ENCODE results near the gene SPACA5. TPM values are rescaled to one million over a fixed set of nuclear protein-coding genes. Genes with fewer than 3 reads are reported as not detected.
"Not testable (repeated sequence)": the region's sequence is repeated elsewhere in the genome, so short reads cannot be mapped to it uniquely, and the experiment has no call there.

The SPACA5 gene
- total RNA-seq, 2 experiments from 2014 or later: not detected

DNA sequence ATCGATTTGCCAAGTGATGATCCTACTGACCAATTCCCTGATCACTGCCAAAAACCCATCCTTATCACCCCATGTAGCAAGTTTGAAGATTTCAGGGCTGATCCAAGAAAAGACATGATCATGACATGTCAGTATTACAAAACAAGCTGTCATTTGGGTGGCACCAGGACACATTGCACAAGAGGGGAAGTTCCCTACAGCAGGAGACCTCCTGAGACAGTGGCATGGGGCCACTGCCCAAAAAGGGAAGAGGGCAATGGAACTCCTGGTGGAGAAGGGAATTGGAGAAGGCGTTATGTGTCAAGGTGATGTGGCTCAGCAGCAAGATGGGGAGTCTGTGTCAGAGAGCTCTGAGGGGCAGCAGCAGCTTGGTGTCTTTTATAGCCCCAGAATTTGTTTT lies 46.4 kb upstream of the SPACA5 start:
- CTCF ChIA-PET (ENCODE audit: unreplicated experiment): no interaction called here
- Histone ChIP-seq H3K9me2 (ENCODE audit: insufficient read depth, low read length) (no peaks in the 10 kb centered on the region), H3K4me3 (ENCODE audit: low read depth, low read length, poor library complexity, severe bottlenecking) (peak overlapping the region; percentile 27), H3K36me3 (ENCODE audit: insufficient read depth, low read length) (no peaks in the 10 kb centered on the region), H4K20me1 (ENCODE audit: insufficient read depth, low read length) (no peaks in the 10 kb centered on the region), H3K9me3 (ENCODE audit: low read length) (no peaks in the 10 kb centered on the region), H3K27ac (ENCODE audit: low read depth, low read length, poor library complexity, severe bottlenecking) (no peak overlapping the region), H3K79me2 (ENCODE audit: insufficient read depth, low read depth, low read length) (no peaks in the 10 kb centered on the region), H2AFZ (ENCODE audit: low read length) (peak overlapping the region; percentile 25; the same call in 1 of the 2 replicates), H3K4me1 (ENCODE audit: insufficient read depth, low read length, poor library complexity, severe bottlenecking) (peaks cover 21% of the 10 kb centered on the region), H3K4me2 (ENCODE audit: low read length) (peak overlapping the region; percentile 41)
- no TSS peak for BruUV-seq (replicated peaks)
- TF ChIP-seq, protein P1, sequence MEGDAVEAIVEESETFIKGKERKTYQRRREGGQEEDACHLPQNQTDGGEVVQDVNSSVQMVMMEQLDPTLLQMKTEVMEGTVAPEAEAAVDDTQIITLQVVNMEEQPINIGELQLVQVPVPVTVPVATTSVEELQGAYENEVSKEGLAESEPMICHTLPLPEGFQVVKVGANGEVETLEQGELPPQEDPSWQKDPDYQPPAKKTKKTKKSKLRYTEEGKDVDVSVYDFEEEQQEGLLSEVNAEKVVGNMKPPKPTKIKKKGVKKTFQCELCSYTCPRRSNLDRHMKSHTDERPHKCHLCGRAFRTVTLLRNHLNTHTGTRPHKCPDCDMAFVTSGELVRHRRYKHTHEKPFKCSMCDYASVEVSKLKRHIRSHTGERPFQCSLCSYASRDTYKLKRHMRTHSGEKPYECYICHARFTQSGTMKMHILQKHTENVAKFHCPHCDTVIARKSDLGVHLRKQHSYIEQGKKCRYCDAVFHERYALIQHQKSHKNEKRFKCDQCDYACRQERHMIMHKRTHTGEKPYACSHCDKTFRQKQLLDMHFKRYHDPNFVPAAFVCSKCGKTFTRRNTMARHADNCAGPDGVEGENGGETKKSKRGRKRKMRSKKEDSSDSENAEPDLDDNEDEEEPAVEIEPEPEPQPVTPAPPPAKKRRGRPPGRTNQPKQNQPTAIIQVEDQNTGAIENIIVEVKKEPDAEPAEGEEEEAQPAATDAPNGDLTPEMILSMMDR (conservative IDR thresholded peaks at IDR 0.05; ENCODE audit: low read length): no peak
- TF ChIP-seq EZH2phosphoT487 (IDR thresholded peaks at IDR 0.05; ENCODE audit: borderline replicate concordance, low read depth, low read length): no peak
- intact Hi-C loops (cut with micrococcal nuclease; ENCODE audit: unreplicated experiment): no loop called here
- POLR2A ChIA-PET: no interaction called here
- DNase-seq (ENCODE audit: low spot score): no peak

- H4K20me1 ChIP-seq (ENCODE audit: insufficient read depth, low read length); H3K36me3 ChIP-seq (ENCODE audit: insufficient read depth, low read length); H3K79me2 ChIP-seq (ENCODE audit: insufficient read depth, low read depth, low read length); H3K4me2 ChIP-seq (ENCODE audit: low read length); DNase-seq (ENCODE audit: low spot score); H3K9me3 ChIP-seq (ENCODE audit: low read length); CTCF ChIA-PET (ENCODE audit: unreplicated experiment); intact Hi-C loops (cut with micrococcal nuclease; ENCODE audit: unreplicated experiment); BruUV-seq (replicated peaks); H2AFZ ChIP-seq (ENCODE audit: low read length); H3K27ac ChIP-seq (ENCODE audit: low read depth, low read length, poor library complexity, severe bottlenecking); H3K4me3 ChIP-seq (ENCODE audit: low read depth, low read length, poor library complexity, severe bottlenecking); H3K9me2 ChIP-seq (ENCODE audit: insufficient read depth, low read length); POLR2A ChIA-PET: not testable (repeated sequence)
- H3K4me1 ChIP-seq (ENCODE audit: insufficient read depth, low read length, poor library complexity, severe bottlenecking): peaks cover 21% of the 10 kb centered on the region
Observed at GRCh38 chrX:47961830-47962229, 45.0 kb upstream of the SPACA5 start.

DNA sequence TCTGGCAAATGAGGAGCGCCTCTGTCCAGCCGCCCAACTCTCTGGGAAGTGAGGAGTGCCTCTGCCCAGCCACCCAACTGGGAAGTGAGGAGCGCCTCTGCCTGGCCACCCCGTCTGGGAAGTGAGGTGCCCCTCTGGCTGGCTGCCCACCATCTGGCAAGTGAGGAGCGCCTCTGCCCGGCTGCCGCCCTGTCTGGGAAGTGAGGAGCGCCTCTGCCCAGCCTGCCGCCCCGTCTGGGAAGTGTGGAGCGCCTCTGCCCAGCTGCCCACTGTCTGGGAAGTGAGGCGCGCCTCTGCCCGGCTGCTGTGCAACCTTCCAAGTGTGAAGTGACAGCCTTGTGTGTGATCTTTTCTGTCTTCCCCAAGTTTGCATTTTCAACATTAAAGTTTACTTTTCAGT lies 41.3 kb upstream of the SPACA5 start:
- H4K20me1 ChIP-seq (ENCODE audit: insufficient read depth, low read length); H3K4me3 ChIP-seq (ENCODE audit: low read depth, low read length, poor library complexity, severe bottlenecking); H3K79me2 ChIP-seq (ENCODE audit: insufficient read depth, low read depth, low read length); intact Hi-C loops (cut with micrococcal nuclease; ENCODE audit: unreplicated experiment); H2AFZ ChIP-seq (ENCODE audit: low read length); H3K27ac ChIP-seq (ENCODE audit: low read depth, low read length, poor library complexity, severe bottlenecking); H3K36me3 ChIP-seq (ENCODE audit: insufficient read depth, low read length); H3K9me3 ChIP-seq (ENCODE audit: low read length); CTCF ChIA-PET (ENCODE audit: unreplicated experiment); DNase-seq (ENCODE audit: low spot score); H3K4me2 ChIP-seq (ENCODE audit: low read length); H3K9me2 ChIP-seq (ENCODE audit: insufficient read depth, low read length); BruUV-seq (replicated peaks): not testable (repeated sequence)
- H3K4me1 ChIP-seq (ENCODE audit: insufficient read depth, low read length, poor library complexity, severe bottlenecking): peaks cover 10% of the 10 kb centered on the region
- POLR2A ChIA-PET: interaction anchor here (0.6 kb wide), 1 partner anchor 24 kb away, joined by 4 read pairs; no protein-coding TSS in a partner anchor

- intact Hi-C loops (cut with micrococcal nuclease; ENCODE audit: unreplicated experiment): no loop called here
- Histone ChIP-seq H3K9me2 (ENCODE audit: insufficient read depth, low read length) (no peaks in the 10 kb centered on the region), H2AFZ (ENCODE audit: low read length) (no peak overlapping the region), H3K9me3 (ENCODE audit: low read length) (peaks cover 18% of the 10 kb centered on the region; the same call in 1 of the 2 replicates), H3K4me1 (ENCODE audit: insufficient read depth, low read length, poor library complexity, severe bottlenecking) (no peaks in the 10 kb centered on the region), H3K4me2 (ENCODE audit: low read length) (no peak overlapping the region), H3K4me3 (ENCODE audit: low read depth, low read length, poor library complexity, severe bottlenecking) (no peak overlapping the region), H3K79me2 (ENCODE audit: insufficient read depth, low read depth, low read length) (no peaks in the 10 kb centered on the region), H4K20me1 (ENCODE audit: insufficient read depth, low read length) (no peaks in the 10 kb centered on the region), H3K36me3 (ENCODE audit: insufficient read depth, low read length) (peaks cover 48% of the 10 kb centered on the region), H3K27ac (ENCODE audit: low read depth, low read length, poor library complexity, severe bottlenecking) (no peak overlapping the region)
- DNase-seq (ENCODE audit: low spot score): no peak
- TF ChIP-seq EZH2phosphoT487 (IDR thresholded peaks at IDR 0.05; ENCODE audit: borderline replicate concordance, low read depth, low read length): no peak
- TF ChIP-seq, protein P1 (conservative IDR thresholded peaks at IDR 0.05; ENCODE audit: low read length): no peak
- POLR2A ChIA-PET: no interaction called here
- BruUV-seq (replicated peaks): no TSS peak
- CTCF ChIA-PET (ENCODE audit: unreplicated experiment): no interaction called here
Observed at GRCh38 chrX:47973235-47973634, 33.6 kb upstream of the SPACA5 start.

Data from OCI-LY7 (cell line).